IPS DF 19.7 (cell line): ENCODE measurements around the gene C12orf42.
"Not testable (repeated sequence)": the region's sequence is repeated elsewhere in the genome, so short reads cannot be mapped to it uniquely, and the experiment has no call there.

Experiments
- DNase-seq: peaks from one replicate; pipeline ENCODE4 v3.0.0-alpha.2; 2013; ENCODE audit warnings: low read depth, low spot score

The C12orf42 gene

GRCh38 chr12:103494734-103495468 is 867 bp downstream of the C12orf42 start:
- no peak for DNase-seq

GRCh38 chr12:103494051-103494733 is 1.6 kb downstream of the C12orf42 start:
- no peak for DNase-seq

- no peak for DNase-seq
Measured at GRCh38 chr12:103493199-103493598, 2.6 kb downstream of the C12orf42 start.

GRCh38 chr12:103482365-103482764 is 13.4 kb downstream of the C12orf42 start:
- no peak for DNase-seq

- DNase-seq: no peak
Measured at GRCh38 chr12:103475073-103475472, 20.7 kb downstream of the C12orf42 start.

- DNase-seq: no peak
Measured at GRCh38 chr12:103470664-103471063, 25.1 kb downstream of the C12orf42 start.

DNA sequence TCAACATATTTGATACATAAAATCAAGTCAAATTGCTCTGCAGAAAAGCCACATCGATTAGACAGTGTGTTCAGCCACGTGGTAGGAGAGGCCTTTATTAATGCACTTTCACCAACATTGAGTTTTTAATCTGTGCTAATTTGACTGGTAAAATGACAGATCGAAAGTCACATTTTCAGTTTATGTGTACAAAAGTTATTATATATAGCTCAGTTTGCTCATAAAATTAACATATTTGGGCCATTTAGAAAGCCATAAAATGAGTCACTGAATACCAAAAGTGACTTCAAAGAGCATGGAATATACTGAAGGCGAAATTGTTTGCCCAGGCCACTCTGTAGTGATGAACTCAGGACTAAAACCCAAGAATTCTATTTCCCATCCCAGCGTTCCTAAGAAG is 26.0 kb downstream of the C12orf42 start:
- DNase-seq: no peak

- DNase-seq: no peak
Measured at GRCh38 chr12:103468837-103469236, 26.9 kb downstream of the C12orf42 start.

DNA sequence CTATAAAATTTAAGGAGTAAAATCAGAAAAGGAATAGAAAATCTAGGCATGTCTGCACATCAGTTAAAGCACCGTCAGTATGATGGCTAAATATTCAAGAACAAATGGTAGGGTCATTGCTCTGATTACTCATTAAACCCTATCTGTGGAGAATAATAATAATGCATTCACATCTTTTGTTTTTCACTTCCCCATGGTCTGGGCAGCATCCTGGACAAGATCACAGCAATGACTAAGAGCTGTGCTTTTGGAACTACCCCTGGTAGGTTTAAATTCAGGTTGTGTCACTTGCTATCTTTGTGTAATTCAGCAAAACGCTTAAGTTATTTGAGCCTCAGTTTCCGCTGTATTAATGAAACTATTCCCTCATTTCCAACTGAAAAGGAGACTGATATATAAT is 33.1 kb downstream of the C12orf42 start:
- DNase-seq: no peak

GRCh38 chr12:103457471-103457870 is 38.3 kb downstream of the C12orf42 start:
- DNase-seq: no peak

GRCh38 chr12:103456006-103456405 is 39.8 kb downstream of the C12orf42 start:
- DNase-seq: no peak

DNA sequence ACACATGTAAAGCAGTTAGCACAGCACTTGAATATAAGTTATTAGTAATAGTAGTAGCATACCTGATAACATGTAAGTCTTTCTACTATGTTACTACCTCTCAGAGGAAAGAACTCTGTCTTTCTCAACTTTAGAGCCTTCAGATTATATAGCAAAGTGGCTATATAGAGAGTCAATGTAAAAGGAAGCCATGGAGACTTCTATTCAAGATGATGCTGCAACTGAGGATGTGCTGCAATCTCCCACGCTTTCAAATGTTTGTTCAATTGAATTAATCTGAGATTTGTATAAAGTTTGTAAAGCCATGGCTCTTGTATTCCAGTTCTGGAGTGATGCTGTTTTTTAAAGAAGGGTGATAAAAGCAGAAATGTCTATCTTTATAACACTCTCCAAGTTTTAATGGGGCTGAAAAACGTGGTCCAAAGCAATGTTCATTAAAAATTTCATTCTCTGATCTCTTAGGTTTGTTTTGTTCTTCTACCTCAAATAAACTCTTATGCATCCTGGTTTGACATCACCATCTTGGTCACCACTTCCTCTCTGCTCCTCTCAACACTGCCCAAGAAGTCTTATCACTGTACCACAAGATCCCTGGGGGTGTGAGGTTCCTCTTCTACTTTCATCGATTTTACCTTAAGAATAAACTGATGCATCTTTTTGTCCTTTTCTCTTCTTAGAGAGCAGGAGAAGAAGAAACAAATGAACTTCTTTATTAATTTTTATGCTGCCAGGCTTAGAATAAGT is 40.6 kb downstream of the C12orf42 start:
- no peak for DNase-seq

GRCh38 chr12:103444983-103445382 is 50.8 kb downstream of the C12orf42 start:
- DNase-seq: no peak

DNA sequence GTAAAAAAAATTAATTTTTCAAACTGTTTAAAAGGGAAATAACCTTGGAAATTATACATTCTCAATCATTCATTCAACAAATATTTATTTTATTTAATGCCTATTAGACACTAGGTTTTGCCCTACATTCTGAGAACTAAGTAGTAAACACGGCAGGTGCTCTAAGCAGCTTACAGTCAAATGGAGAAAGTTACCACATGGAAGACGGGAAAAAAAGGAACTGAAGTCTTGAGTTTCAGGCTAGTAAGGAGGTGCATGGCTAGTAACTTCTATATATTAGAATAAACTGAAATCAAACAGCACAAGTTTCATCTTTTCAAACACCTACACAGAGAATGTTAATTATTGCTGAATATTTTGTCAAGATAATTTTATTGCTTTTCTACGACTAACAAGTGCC is 52.9 kb downstream of the C12orf42 start:
- no peak for DNase-seq

DNA sequence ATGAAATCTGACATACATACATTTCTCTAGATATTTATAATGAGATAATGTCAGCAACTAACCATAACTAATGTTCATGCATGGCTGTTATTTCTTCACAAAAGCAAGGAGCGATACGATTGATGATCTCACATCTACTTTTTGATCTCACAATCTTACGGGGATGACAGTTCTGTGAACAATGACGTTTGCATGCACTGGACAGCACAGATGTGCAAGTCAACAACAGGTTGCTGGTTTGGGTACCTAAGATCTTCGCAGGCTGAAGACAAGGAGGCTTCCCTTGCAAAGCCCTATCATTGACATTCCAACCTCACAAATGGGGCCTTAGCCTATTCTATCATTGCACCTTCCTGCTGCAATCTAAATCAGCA is 53.6 kb downstream of the C12orf42 start:
- no peak for DNase-seq

DNA sequence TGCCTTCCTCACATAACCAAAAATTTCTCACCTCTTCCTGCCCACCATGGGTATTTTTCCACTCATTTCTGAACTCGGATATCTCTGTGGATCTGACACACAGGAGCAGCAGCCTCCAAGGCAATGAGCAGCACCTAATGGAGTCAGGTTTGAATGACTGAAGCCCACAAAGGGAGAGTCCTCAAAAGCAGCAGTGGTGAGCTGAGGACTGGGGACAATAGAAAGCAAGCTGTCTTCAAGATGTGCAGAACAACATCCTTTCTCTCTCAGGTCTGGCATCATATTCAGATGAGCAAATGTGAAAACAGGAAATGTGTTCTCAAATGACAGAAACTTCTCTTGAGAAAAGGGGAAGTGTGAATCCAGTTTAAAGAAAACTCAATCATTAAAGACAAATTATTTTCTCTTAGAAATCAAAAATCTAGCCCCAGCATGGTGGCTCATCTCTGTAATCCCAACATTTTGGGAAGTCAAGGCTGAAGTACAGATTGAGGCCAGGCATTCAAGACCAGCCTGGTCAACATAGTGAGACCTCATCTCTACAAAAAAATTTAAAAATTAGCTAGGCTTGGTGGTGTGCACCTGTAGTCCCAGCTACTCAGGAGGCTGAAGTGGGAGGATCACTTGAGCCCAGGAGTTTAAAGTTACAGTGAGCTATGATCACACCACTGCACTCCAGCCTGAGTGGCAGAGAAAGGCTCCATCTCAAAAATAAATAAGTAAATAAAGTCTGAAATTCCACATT is 54.2 kb downstream of the C12orf42 start:
- no peak for DNase-seq

- not testable (repeated sequence) for DNase-seq
Measured at GRCh38 chr12:103434165-103435105, 61.3 kb downstream of the C12orf42 start.

DNA sequence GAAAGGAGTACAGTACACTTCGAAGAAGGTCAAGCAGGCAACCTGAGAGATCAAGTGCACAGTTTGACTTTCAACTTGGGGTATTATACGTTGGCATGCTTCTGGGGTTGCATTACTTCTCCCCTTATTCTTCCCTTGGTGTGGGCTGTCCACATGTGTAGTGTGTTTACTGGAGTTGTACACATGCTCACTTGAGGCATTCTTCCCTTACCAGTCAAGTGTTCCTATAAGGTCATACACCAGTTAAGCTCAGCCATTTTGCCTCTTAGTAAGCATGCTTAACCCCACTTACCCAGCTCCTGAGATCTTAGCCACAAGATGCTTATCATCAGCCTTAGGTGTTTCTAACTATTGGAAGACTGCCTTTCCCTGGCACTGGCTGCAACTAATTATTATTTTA is 63.8 kb downstream of the C12orf42 start:
- no peak for DNase-seq

GRCh38 chr12:103431387-103431786 is 64.4 kb downstream of the C12orf42 start:
- no peak for DNase-seq

- not testable (repeated sequence) for DNase-seq
Measured at GRCh38 chr12:103425674-103426073, 70.1 kb downstream of the C12orf42 start.
